ENCODE results near the gene IL7R.

GRCh38 chr5:35862126-35862525 is 5.4 kb downstream of the IL7R start:
- no peak for TF ChIP-seq GATA2 (IDR thresholded peaks at IDR 0.05; ENCODE audit: low read depth, low read length)
- TF ChIP-seq GATA3 (IDR thresholded peaks at IDR 0.05; ENCODE audit: low read depth, low read length): no peak
